Right renal pelvis (tissue), 4 donors: Measurements from ENCODE around the gene RAB3D. TPM values are rescaled to one million over a fixed set of nuclear protein-coding genes. Genes with fewer than 3 reads are reported as not detected.
"Not testable (repeated sequence)": the region's sequence is repeated elsewhere in the genome, so short reads cannot be mapped to it uniquely, and the experiment has no call there.

Experiments used
- DNase-seq, 4 donors: peaks; one replicate each; pipeline ENCODE4 v3.0.0-alpha.2; 2013; ENCODE audit warnings: low read depth in 4 of 4, low spot score in 3 of 4, missing footprints in 1 of 4
- polyA plus RNA-seq, 4 donors: library from polyadenylated mRNA; unstranded; fragments of 120-200 nt; gene quantifications; one replicate each; pipeline ENCODE4 v1.2.1, GENCODE V29; 2013; ENCODE audit not compliant: insufficient read length in 4 of 4

The RAB3D gene
- polyA plus RNA-seq, 4 donors: 16.5 to 17.7 (median 17.4) TPM

DNA sequence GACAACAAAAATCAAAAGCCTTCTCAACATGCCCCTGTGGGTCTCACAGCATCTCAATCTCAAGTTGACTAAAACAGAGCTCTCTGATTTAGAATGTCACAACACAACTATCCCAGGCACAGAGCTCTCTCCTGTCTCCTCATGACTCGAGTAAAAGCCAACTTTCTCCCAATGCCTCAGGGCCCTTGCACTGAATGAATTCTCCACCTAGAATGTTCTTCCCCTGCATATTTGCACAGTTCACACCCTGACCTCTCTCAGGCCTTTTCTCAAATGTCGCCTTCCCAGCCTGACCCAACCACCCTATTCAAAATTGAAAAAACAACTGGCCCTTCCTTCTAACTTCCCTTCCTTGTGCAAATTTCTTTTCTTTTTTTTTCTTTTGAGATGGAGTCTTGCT, 31.3 kb upstream of the RAB3D start:
- no peak for DNase-seq

DNA sequence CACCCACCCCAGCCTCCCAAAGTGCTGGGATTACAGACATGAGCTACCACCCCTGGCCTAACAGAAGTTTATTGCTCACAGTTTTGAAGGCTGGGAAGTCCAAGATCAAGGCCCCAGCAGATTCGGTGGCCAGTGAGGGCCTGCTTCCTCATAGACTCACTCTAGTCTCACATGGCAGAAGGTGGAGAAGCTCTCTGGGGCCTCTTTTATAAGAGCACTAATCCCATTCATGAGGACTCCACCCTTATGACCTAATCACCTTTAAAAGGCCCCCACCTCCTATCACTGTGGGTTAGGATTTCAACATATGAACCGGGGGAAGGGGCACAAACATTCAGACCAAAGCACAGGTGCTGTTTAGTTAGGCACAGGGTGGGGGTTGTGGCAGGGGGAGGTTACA, 28.1 kb upstream of the RAB3D start:
- DNase-seq: no peak

DNA sequence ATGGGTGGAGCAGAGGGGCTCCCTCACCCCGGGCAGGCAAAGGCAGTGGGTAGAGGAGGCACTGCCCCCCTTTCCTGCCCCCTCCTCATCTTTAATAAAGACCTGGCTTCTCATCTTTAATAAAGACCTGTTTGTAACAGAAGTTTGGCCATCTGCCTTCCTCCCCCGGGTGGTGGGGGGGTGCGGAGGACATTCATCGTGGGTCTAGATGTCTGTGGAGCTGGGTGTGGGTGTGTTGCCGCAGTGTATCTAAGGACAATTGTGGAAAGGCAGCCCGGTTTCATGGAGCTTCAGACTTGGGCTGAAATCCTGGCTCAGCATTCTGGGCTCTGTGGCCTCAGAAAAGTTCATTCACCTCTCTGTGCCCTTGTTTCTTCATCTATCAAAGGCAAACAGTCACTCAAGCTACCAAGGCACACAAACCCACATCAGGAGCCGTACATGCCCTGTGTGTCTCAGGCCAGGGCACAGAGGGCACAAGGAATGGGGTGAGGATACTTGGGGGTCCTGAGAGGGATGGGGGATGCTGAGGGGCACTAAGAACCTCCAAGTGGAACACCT, 26.2 kb upstream of the RAB3D start:
- no peak for DNase-seq

DNA sequence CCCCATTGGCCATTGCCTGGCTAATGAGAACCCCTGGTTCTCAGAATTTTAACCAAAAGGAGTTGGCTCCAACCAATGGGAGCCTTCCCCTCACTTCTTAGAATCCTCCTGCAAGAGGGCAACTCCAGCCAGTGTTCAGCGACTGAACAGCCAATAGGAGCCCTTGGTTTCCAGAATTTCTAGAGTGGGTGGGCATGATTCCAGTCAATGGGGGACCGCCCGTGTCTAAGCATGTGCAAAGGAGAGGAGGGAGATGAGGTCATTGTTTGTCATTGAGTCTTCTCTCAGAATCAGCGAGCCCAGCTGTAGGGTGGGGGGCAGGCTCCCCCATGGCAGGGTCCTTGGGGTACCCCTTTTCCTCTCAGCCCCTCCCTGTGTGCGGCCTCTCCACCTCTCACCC, 25.5 kb upstream of the RAB3D start:
- DNase-seq: no peak

DNA sequence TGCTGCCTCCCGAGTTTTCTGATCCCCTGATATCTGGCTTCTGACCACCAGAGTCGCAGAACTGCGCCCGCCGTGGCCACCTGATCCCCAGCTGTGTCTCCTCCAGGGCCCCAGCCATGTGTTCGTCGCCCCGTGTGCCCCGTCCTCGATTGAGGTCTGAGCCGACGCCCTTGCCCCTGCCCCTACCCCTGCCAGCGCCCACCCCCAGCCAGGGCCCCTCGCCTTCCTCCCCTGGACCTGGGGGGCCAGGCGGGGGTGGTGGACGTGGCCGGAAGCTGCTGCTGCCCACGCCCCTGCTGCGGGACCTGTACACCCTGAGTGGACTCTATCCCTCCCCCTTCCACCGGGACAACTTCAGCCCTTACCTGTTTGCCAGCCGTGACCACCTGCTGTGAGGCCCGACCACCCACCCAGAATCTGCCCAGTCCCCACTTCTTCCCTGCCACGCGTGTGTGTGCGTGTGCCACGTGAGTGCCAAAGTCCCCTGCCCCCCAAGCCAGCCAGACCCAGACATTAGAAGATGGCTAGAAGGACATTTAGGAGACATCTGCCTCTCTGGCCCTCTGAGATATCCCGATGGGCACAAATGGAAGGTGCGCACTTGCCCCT, 24.9 kb upstream of the RAB3D start:
- DNase-seq: no peak

DNA sequence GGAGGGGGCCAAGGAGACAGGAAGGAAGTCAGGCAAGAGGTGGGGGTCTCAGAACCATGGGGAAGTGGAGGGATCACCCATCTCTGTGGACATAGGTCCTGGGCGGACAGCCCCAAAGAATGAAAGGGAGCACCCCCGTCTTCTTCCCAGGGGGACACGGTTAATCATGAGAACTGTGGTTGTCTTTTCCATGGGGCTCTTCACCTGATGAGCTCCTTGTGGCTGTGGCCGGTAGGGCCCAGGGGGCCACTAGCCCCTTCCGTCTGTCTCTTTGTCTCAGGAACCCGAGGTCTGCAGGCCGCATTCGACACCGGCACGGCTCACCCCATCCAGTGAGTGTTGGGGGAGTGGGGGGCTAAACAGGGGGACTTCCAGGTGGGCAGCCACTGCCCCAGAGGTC, 24.4 kb upstream of the RAB3D start:
- no peak for DNase-seq

DNA sequence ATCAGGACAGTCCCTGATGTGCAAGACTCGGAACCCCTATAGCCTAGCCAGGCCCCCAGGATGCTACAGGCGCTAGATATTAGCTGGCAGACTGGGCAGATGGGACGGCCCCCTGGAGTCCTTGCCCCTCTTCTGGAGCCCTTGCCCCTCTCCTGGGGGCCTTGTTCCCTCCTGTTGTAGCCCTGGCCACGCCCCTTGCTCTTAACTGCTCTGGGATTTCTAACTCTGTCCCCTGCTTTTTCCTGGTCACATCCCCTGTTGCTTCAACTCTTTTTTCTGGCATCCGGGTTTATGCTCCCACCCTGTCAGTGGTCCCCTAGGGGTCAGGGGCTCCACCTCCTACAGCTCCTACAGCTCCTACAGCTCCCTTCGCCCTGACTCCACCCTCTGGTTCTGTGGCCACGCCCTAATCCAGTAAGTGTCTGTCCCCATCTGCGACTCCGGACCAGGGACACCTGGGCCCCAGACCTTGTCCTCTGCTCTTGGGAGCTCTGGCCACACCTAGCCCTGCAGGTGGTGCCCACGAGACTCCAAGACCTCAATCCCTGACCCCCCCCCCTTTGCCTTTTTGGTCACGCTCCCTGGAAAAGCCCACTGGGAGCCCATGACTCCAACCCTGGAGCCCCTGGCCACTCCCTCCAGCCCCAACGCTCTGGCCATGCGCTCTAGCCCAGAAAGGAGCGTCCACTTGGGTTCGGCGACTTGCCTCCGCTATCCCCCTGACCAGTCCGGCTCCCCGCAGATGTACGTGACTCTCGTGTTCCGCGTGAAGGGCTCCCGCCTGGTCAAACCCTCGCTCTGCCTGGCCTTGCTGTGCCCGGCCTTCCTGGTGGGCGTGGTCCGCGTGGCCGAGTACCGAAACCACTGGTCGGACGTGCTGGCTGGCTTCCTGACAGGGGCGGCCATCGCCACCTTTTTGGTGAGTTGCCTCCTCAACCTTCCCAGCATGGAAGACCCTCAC, 22.6 kb upstream of the RAB3D start:
- DNase-seq: no peak

DNA sequence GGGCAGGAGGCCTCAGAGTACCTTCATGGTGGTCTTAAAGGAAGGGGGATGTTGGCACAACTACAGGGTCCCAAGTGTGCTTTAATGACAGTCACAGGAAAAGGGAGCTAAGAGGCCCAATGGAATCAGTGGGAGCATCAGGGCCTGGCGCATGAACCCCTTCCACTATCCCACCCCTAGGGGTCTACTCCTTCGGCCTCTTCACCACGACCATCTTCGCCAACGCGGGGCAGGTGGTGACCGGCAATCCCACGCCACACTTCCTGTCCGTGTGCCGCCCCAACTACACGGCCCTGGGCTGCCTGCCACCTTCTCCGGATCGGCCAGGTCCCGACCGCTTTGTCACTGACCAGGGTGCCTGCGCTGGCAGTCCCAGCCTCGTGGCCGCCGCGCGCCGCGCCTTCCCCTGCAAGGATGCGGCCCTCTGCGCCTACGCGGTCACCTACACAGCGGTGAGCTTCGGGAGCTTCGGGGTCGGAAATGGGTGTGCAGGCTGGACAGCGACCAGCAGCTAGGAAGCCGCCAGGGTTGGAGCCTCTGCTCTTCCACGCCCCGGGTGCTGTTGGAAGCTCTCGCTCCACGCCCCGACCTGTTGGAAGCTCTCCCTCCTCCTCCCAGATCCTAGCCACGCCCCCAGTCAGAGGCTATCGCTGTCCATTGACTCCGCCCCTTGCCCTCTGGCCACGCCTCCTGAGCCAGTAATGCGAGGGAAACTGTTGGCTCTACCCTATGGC, 21.7 kb upstream of the RAB3D start:
- DNase-seq: peak in 1 of 4 donors; percentile 46

DNA sequence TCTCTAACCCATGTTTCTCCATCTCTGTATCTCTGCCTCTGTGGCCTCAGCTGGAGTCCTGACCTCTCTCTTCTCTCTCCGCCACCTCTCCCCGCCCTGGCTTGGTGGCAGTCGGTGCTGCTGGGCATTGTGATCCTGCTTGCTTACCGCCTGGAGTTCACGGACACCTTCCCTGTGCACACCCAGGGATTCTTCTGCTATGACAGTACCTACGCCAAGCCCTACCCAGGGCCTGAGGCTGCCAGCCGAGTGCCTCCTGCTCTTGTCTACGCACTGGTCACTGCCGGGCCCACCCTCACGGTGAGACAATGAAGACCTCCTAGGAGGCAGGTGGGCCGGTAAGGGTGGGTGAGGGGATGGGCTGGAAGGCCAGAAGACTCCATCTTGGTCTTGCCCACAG, 20.0 kb upstream of the RAB3D start:
- no peak for DNase-seq

DNA sequence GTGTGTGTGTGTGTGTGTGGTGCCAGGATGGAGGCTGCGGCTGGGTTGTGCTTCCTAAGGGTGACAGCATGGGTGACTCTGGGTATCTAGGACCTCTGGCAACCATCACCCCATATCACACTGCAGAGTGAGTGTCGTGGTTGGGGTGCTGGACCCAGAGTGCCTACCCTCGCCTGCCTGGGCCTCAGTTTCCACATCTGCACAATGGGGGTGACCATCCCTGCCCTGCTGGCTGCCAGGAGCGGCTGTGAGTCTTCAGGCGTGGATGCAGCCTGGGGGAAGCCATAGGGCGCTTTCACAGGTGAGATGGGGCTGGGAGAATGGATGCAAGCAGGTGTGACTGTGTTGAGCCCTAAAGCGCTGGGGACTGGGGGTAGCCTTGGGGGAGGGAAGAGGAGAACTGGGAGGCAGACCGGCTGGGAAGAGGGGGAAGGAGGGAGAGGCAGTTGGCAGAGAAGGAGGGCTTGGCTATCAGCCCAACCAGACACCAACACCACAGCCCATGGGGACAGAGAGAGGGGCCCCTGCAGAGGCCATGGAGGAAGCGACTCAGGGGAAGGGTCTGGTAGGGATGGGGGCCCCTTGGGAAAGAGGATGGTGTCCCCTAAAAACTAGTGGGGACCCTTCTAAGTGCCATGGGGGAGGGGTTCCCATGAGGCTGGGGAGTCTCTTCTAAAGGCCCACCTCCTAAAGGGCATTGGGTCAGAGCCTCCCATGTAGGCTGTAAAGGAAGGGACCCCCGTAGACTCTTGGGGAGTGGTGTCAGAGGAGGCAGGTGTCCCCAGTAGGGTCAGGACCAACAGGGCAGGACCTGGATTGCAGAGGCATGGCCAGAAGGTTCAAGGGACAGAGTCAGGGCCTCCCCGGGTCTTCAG, 17.5 kb upstream of the RAB3D start:
- no peak for DNase-seq

DNA sequence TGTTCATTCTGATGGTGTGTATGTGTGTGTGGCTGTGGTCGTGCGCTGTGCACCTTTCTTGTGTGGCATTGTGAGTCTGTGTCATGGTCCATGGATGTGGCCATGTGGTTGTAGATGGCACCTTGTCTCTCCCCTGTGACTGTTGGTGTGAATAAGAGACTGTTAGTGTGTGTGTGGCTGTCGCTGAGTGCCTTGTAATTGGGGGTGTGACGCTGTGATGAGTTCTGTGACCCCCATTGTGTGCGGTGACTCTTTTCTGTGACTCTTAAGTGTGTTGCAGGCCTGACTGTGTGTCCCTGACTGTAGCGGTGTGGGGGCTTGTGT, 16.6 kb upstream of the RAB3D start:
- no peak for DNase-seq

DNA sequence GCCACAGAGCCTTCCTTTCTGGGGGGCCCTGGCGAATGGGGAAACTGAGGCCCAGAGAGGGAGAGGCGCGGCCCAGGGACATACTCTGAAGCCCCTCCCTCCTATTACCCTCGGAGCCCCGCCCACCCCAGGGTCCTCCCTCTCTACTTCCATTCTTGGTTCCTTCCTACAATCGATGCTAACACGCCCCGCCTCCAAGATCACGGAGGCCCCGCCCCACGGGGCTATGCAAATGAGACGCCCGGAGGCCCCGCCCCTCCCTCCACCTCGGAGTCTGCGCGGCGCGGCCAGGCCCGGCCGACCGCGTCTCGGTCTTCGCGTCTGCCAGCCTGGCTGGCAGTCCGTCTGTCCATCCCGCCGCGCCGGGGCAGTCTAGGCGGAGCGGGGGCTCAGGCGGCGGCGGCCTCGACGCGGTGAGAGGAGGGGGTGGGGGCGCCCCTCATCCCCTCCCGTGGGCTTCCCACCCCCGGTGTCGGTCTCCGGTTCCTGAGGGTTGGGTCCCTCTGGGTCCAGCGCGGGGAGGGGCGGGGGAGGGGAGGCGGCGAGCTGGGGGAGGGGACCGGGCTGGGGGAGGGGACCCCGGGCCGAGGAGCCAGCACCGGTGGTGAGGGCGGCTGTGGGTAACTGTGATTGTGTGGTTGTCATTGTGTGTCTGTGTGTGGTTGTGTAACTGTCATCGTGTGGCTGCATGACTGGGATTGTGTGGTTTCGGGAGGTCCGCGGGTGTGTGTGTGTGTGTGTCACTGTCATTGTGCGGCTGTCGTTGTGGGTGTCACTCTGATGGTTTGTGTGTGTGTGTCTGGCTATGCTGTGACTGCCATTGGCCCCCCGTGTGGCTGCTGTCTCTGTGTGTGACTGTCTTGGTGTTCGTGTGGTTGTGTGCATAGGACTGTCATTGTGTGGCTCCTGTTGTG, 16.0 kb upstream of the RAB3D start, which contains the start of gene PLPPR2:
TSS of gene PLPPR2 (plus strand) at position 273 of the 914 bp plus-strand sequence. CDS start 2,242 bp downstream, outside the sequence.
- DNase-seq: peak in 3 of 4 donors; percentile 69 to 74 (median 73)

DNA sequence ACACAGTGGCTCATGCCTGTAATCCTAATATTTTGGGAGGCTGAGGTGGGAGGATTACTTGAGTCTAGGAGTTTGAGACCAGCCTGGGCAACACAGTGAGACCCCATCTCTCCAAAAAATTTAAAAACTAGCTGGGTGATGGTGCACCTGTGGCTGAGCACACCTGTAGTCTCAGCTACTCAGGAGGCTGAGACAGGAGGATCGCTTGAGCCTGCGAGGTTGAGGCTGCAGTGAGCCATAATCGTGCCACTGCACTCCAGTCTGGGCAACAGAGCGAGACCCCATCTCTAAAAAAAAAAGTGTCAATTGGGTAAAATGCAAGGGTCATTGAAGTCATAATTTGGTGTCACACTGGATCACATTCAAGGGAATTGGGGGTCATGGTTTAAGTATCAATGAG, 14.6 kb upstream of the RAB3D start:
- not testable (repeated sequence) for DNase-seq

DNA sequence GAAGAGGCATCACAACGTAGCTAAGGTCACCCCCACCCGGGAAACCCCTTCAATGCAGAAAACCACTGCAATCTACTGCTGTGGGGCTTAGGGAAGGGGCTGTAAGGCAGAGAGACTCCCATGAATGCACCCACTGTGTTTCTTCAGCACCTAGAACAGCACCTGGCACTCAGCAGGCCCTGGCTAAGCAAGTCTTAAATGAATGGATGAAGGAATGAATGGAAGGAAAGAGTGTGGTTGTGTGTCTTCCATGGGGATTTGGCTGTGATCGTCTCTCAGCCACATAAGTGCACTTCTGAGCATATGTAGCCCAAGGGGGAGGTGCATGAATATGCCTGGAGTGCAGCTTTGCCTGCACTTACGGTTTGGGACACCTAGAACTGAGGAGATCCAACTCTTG, 9.7 kb upstream of the RAB3D start:
- DNase-seq: no peak

DNA sequence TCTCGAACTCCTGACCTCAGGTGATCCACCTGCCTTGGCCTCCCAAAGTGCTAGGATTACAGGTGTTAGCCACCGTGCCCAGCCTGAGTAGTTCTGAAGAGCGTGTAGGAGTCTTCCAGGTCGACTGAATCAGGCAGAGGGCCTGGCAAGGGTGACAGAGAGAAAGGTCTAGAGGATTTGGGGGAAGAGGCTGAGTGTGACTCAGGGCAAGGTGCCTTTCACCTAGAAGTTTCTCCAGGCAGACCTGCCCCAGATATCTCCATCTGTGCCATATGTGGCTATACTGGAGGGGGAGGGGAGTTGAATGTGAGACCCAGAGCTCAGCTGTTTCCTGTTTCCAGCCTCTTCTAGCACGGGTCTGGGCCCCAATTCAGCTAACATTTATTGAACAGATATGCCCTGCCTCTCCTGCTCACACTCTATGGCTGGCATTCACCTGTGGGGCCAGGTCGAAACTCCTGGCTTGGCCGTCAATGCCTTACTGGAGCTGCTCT, 8.1 kb upstream of the RAB3D start:
- DNase-seq: no peak

DNA sequence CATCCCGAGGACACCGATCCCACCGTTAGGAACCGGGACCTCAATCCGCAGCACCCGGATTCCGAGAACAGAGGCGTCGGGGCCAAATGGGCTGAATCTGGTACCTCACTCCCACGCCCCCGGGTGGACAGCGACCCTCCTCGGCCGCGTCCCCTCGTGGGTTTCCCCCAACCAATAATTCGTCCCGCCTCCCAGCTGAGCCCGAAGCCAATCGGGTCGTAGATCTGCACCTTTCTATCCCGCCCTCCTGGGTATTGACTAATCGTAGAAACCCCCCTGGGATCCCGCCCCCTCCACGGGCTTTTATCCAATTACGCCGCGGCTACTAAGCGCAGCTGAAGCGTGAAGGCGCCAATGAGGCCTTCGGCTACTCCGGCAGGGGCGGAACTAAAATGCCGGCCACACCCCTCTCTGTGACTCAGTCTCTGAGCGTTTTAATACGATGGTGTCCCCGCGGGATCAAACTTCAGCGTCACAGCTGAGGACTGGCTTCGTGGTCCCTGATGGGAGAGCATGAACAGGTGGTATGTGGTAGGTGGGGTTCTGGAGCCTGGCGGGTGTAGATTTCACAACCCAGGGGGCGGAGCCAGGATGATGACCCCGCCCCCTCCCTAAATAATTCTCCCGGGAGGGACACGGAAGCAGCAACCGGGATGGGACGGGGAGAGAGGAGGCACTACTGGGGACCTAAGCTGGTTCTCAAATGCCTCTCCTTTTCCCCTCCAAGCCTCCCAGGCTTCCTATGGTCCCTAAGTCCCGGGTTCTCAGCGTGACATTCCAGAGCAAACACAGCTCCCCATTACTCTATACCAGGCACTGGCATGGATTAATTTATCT, 6.9 kb upstream of the RAB3D start, which contains the start of the genes CCDC159 and TMEM205:
TSS of gene CCDC159 (plus strand) at position 416 of the 837 bp plus-strand sequence. CDS start at position 504, 88 bp downstream.
TSS of gene TMEM205 (minus strand) at position 165 of the 837 bp plus-strand sequence. CDS start 649 bp downstream, outside the sequence.
- DNase-seq: peak; percentile 96 to 99 (median 99)

DNA sequence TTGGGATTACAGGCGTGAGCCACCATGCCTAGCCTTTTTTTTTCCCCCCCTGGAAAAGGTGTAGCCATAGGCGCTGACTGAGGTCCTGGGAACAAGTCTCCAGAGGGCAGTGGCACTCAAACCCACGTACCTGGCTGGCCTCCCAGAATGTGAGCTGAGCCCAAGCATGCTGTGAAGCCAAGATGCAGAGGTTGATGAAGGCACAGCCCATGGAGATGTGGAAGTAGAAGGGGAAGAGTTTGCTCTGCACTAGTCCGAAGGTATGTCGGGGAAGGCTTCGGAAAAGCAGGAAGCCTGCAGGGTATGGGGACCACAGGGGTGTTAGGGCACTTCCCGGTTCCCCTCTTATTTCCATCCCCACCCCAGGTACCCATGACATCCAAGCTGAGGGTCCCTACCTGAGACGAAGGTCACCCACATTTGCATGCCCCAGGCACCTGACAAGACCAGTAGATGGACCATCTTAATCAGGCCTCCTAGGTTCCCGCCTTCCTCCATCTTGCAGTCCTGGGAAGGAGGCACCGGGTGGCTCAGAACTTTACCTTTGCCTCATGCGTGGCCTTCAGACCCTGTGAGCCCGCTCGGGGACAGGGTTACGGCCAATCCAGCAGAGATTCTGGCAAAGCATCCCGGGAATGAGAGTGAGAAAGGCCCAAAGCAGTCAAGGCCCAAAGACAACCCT, 5.8 kb upstream of the RAB3D start:
- DNase-seq: no peak
